Kidney tubule cell (primary cell): ENCODE data around the gene CCDC110.

ENCODE experiments used
- DNase-seq: peaks from one replicate; pipeline ENCODE4 v3.0.0-alpha.2; 2018; ENCODE audit warnings: low spot score

The CCDC110 gene

GRCh38 chr4:185472103-185472542 is 590 bp upstream of the CCDC110 start:
- no peak for DNase-seq

GRCh38 chr4:185470501-185471195 is 885 bp downstream of the CCDC110 start:
- peak; percentile 65 for DNase-seq

GRCh38 chr4:185469580-185470154 is 1.9 kb downstream of the CCDC110 start:
- no peak for DNase-seq

- DNase-seq = no peak
These were observed 2.5 kb downstream of the CCDC110 start for GRCh38 chr4:185468999-185469398.

GRCh38 chr4:185467991-185468390 is 3.5 kb downstream of the CCDC110 start:
- no peak for DNase-seq

GRCh38 chr4:185467101-185467500 is 4.4 kb downstream of the CCDC110 start:
- no peak for DNase-seq

GRCh38 chr4:185465707-185466106 is 5.8 kb downstream of the CCDC110 start:
- DNase-seq = no peak

GRCh38 chr4:185464887-185465286 is 6.6 kb downstream of the CCDC110 start:
- no peak for DNase-seq

- no peak for DNase-seq
These were observed 7.3 kb downstream of the CCDC110 start for GRCh38 chr4:185464183-185464582.

- DNase-seq = no peak
These were observed 8.0 kb downstream of the CCDC110 start for GRCh38 chr4:185463541-185463940.

- DNase-seq = no peak
These were observed 10.0 kb downstream of the CCDC110 start for GRCh38 chr4:185461565-185461964.

- DNase-seq = no peak
These were observed 14.4 kb downstream of the CCDC110 start for GRCh38 chr4:185457136-185457535.

GRCh38 chr4:185456131-185456530 is 15.4 kb downstream of the CCDC110 start:
- DNase-seq = no peak

- no peak for DNase-seq
These were observed 26.3 kb downstream of the CCDC110 start for GRCh38 chr4:185445209-185445608.

- no peak for DNase-seq
These were observed 30.1 kb downstream of the CCDC110 start for GRCh38 chr4:185441479-185441878.

- no peak for DNase-seq
These were observed 33.7 kb downstream of the CCDC110 start for GRCh38 chr4:185437809-185438208.

GRCh38 chr4:185435466-185435865 is 36.1 kb downstream of the CCDC110 start:
- DNase-seq = no peak

GRCh38 chr4:185429660-185430059 is 41.9 kb downstream of the CCDC110 start:
- DNase-seq = no peak

- peak; percentile 53 for DNase-seq
These were observed 44.4 kb downstream of the CCDC110 start for GRCh38 chr4:185426960-185427688.

- DNase-seq = peak; percentile 91
These were observed 45.7 kb downstream of the CCDC110 start, which contains the start of gene UFSP2 for GRCh38 chr4:185425647-185426352. Gene UFSP2, minus strand, starts transcription at chr4:185425964. Its CDS starts 96 bp downstream, at chr4:185425868.

GRCh38 chr4:185424905-185425646 is 46.5 kb downstream of the CCDC110 start:
- no peak for DNase-seq
